Karpas-422 (cell line): ENCODE results near the gene FAM204A. TPM values are rescaled to one million over a fixed set of nuclear protein-coding genes. Genes with fewer than 3 reads are reported as not detected.

Source experiments
- DNase-seq: peaks from one replicate; pipeline ENCODE4 v3.0.0-alpha.2; 2015
- H2AFZ ChIP-seq: fragments of 200-600 bp; sonication (generic); 2 replicates; pipeline ENCODE4 v1.6.1; 2014; ENCODE audit warnings: antibody characterized with exemption, low read length, mixed read lengths
- H3K27ac ChIP-seq: fragments of 200-600 bp; sonication (generic); 2 replicates; pipeline ENCODE4 v1.5.1; 2014; ENCODE audit warnings: mild to moderate bottlenecking, low read length, moderate library complexity
- H3K27me3 ChIP-seq: fragments of 200-600 bp; sonication (generic); 2 replicates; pipeline ENCODE4 v1.6.1; 2014; ENCODE audit warnings: low read length, mixed read lengths
- H3K36me3 ChIP-seq: fragments of 200-600 bp; sonication (generic); 2 replicates; pipeline ENCODE4 v1.6.1; 2014; ENCODE audit warnings: low read length, mixed read lengths; ENCODE audit not compliant: insufficient read depth
- H3K4me1 ChIP-seq: fragments of 200-600 bp; sonication (generic); 2 replicates; pipeline ENCODE4 v1.6.1; 2014; ENCODE audit warnings: mild to moderate bottlenecking, low read length, mixed read lengths
- H3K4me2 ChIP-seq: fragments of 200-600 bp; sonication (generic); 2 replicates; pipeline ENCODE4 v1.6.1; 2014; ENCODE audit warnings: low read length, low read depth, mild to moderate bottlenecking; ENCODE audit not compliant: poor library complexity, severe bottlenecking
- H3K4me3 ChIP-seq: fragments of 200-600 bp; sonication (generic); 2 replicates; pipeline ENCODE4 v1.5.1; 2014; ENCODE audit warnings: mild to moderate bottlenecking, antibody characterized with exemption, low read length, mixed read lengths
- H3K79me2 ChIP-seq: fragments of 200-600 bp; sonication (generic); 2 replicates; pipeline ENCODE4 v1.6.1; 2014; ENCODE audit warnings: mild to moderate bottlenecking, low read length, mixed read lengths
- H3K9ac ChIP-seq: fragments of 200-600 bp; sonication (generic); 2 replicates; pipeline ENCODE4 v1.6.0; 2014; ENCODE audit warnings: low read length
- H3K9me2 ChIP-seq: fragments of 200-600 bp; sonication (generic), shearing (Covaris generic); replicated peaks from 2 replicates; pipeline ENCODE4 v1.6.0; 2014; ENCODE audit warnings: mild to moderate bottlenecking, low read length, moderate library complexity; ENCODE audit not compliant: insufficient read depth
- H3K9me3 ChIP-seq: fragments of 300-700, 200-600 bp; sonication (generic); 2 replicates; pipeline ENCODE4 v1.6.1; 2014; ENCODE audit warnings: low read length, mixed read lengths
- H4K20me1 ChIP-seq: fragments of 200-600 bp; sonication (generic); 2 replicates; pipeline ENCODE4 v1.6.1; 2014; ENCODE audit warnings: mild to moderate bottlenecking, antibody characterized with exemption, low read length, low read depth; ENCODE audit not compliant: insufficient read depth
- total RNA-seq: library from RNA; depleted of rRNA; stranded (reverse); fragments of >200 nt; shearing (Covaris generic); gene quantifications from 2 replicates; pipeline ENCODE4 v1.2.3, GENCODE V29; 2014; ENCODE audit warnings: low replicate concordance

Gene FAM204A
- total RNA-seq, 1 experiment from 2014 or later: 56.1 TPM

GRCh38 chr10:118340486-118340885 lies 1.6 kb downstream of the FAM204A start:
- H3K79me2 ChIP-seq: peaks cover 63% of the 10 kb centered on the region

GRCh38 chr10:118339111-118339510 lies 3.0 kb downstream of the FAM204A start:
- Histone ChIP-seq H3K4me1 (peaks cover 38% of the 10 kb centered on the region), H3K36me3 (peaks cover 43% of the 10 kb centered on the region; the same call in 1 of the 2 replicates), H4K20me1 (no peaks in the 10 kb centered on the region), H3K79me2 (peaks cover 74% of the 10 kb centered on the region), H3K9me3 (no peaks in the 10 kb centered on the region), H3K4me3 (peak overlapping the region; percentile 92; the same call in 1 of the 2 replicates), H3K27me3 (no peaks in the 10 kb centered on the region), H3K9me2 (no peaks in the 10 kb centered on the region), H3K27ac (no peak overlapping the region), H2AFZ (no peak overlapping the region), H3K9ac (no peak overlapping the region), H3K4me2 (peak overlapping the region; percentile 95)
- no peak for DNase-seq

More at GRCh38 chr10:118340486-118340885, 1.6 kb downstream of the FAM204A start:
- Histone ChIP-seq H3K36me3 (peaks cover 29% of the 10 kb centered on the region; the same call in 1 of the 2 replicates), H3K27ac (peak overlapping the region; percentile 67), H2AFZ (no peak overlapping the region), H3K9me2 (no peaks in the 10 kb centered on the region), H3K9ac (peak overlapping the region; percentile 93), H3K27me3 (no peaks in the 10 kb centered on the region), H3K4me3 (peak overlapping the region; percentile 92), H3K9me3 (no peaks in the 10 kb centered on the region), H3K4me2 (peak overlapping the region; percentile 95), H3K4me1 (peaks cover 38% of the 10 kb centered on the region), H4K20me1 (no peaks in the 10 kb centered on the region)
- DNase-seq: peak; percentile 80

- DNase-seq: no peak
- Histone ChIP-seq H3K4me1 (peaks cover 32% of the 10 kb centered on the region), H2AFZ (no peak overlapping the region), H3K9ac (no peak overlapping the region), H3K4me3 (no peak overlapping the region), H3K79me2 (peaks cover 90% of the 10 kb centered on the region), H3K4me2 (no peak overlapping the region), H3K27me3 (no peaks in the 10 kb centered on the region), H3K9me3 (no peaks in the 10 kb centered on the region), H3K36me3 (peaks cover 51% of the 10 kb centered on the region), H3K9me2 (no peaks in the 10 kb centered on the region), H4K20me1 (no peaks in the 10 kb centered on the region), H3K27ac (no peak overlapping the region)
Measured at GRCh38 chr10:118337356-118337755, 4.8 kb downstream of the FAM204A start.

GRCh38 chr10:118333871-118334270 lies 8.3 kb downstream of the FAM204A start:
- H3K27ac ChIP-seq: no peak overlapping the region
- H3K4me1 ChIP-seq: peaks cover 7% of the 10 kb centered on the region
- no peak overlapping the region for H2AFZ ChIP-seq
- H4K20me1 ChIP-seq: no peaks in the 10 kb centered on the region
- no peak for DNase-seq
- H3K36me3 ChIP-seq: peaks cover 53% of the 10 kb centered on the region
- peaks cover 79% of the 10 kb centered on the region for H3K79me2 ChIP-seq
- H3K9ac ChIP-seq: no peak overlapping the region
- no peaks in the 10 kb centered on the region for H3K9me3 ChIP-seq
- no peak overlapping the region for H3K4me3 ChIP-seq
- no peaks in the 10 kb centered on the region for H3K9me2 ChIP-seq
- no peaks in the 10 kb centered on the region for H3K27me3 ChIP-seq
- no peak overlapping the region for H3K4me2 ChIP-seq

GRCh38 chr10:118332948-118333710 lies 9.0 kb downstream of the FAM204A start:
- Histone ChIP-seq H4K20me1 (no peaks in the 10 kb centered on the region), H3K27me3 (no peaks in the 10 kb centered on the region), H3K79me2 (peaks cover 72% of the 10 kb centered on the region), H3K4me2 (no peak overlapping the region), H2AFZ (no peak overlapping the region), H3K9me2 (no peaks in the 10 kb centered on the region), H3K27ac (no peak overlapping the region), H3K4me1 (no peaks in the 10 kb centered on the region), H3K36me3 (peaks cover 50% of the 10 kb centered on the region), H3K9me3 (no peaks in the 10 kb centered on the region), H3K4me3 (no peak overlapping the region), H3K9ac (no peak overlapping the region)
- no peak for DNase-seq

GRCh38 chr10:118332236-118332635 lies 9.9 kb downstream of the FAM204A start:
- Histone ChIP-seq H3K9me3 (no peaks in the 10 kb centered on the region), H3K36me3 (peaks cover 46% of the 10 kb centered on the region), H4K20me1 (no peaks in the 10 kb centered on the region), H3K4me2 (no peak overlapping the region), H3K9ac (no peak overlapping the region), H3K27me3 (no peaks in the 10 kb centered on the region), H3K4me3 (no peak overlapping the region), H3K27ac (no peak overlapping the region), H3K79me2 (peaks cover 68% of the 10 kb centered on the region), H2AFZ (no peak overlapping the region), H3K4me1 (no peaks in the 10 kb centered on the region), H3K9me2 (no peaks in the 10 kb centered on the region)
- no peak for DNase-seq

- Histone ChIP-seq H3K9ac (no peak overlapping the region), H3K79me2 (peaks cover 56% of the 10 kb centered on the region), H3K4me1 (no peaks in the 10 kb centered on the region), H2AFZ (no peak overlapping the region), H3K36me3 (peaks cover 37% of the 10 kb centered on the region), H3K27me3 (no peaks in the 10 kb centered on the region), H4K20me1 (no peaks in the 10 kb centered on the region), H3K9me3 (no peaks in the 10 kb centered on the region), H3K27ac (no peak overlapping the region), H3K9me2 (no peaks in the 10 kb centered on the region), H3K4me2 (no peak overlapping the region), H3K4me3 (no peak overlapping the region)
- no peak for DNase-seq
Measured at GRCh38 chr10:118330295-118331076, 11.6 kb downstream of the FAM204A start.

- Histone ChIP-seq H3K27me3 (no peaks in the 10 kb centered on the region), H3K9me3 (no peaks in the 10 kb centered on the region), H3K4me2 (no peak overlapping the region), H2AFZ (no peak overlapping the region), H3K79me2 (peaks cover 44% of the 10 kb centered on the region), H3K36me3 (peaks cover 42% of the 10 kb centered on the region), H3K9me2 (no peaks in the 10 kb centered on the region), H3K27ac (no peak overlapping the region), H3K4me1 (no peaks in the 10 kb centered on the region), H3K4me3 (no peak overlapping the region), H4K20me1 (no peaks in the 10 kb centered on the region), H3K9ac (no peak overlapping the region)
- DNase-seq: no peak
Measured at GRCh38 chr10:118324140-118324539, 18.0 kb downstream of the FAM204A start.
